GM21515 (cell line): ENCODE results near the gene SPACA6.
"Not testable (repeated sequence)": the region's sequence is repeated elsewhere in the genome, so short reads cannot be mapped to it uniquely, and the experiment has no call there.

ENCODE experiments used
- ATAC-seq: cut with Tn5 transposase; IDR thresholded peaks from one replicate; pipeline ENCODE4 v1.9.1; 2021; ENCODE audit not compliant: unreplicated experiment

The SPACA6 gene

DNA sequence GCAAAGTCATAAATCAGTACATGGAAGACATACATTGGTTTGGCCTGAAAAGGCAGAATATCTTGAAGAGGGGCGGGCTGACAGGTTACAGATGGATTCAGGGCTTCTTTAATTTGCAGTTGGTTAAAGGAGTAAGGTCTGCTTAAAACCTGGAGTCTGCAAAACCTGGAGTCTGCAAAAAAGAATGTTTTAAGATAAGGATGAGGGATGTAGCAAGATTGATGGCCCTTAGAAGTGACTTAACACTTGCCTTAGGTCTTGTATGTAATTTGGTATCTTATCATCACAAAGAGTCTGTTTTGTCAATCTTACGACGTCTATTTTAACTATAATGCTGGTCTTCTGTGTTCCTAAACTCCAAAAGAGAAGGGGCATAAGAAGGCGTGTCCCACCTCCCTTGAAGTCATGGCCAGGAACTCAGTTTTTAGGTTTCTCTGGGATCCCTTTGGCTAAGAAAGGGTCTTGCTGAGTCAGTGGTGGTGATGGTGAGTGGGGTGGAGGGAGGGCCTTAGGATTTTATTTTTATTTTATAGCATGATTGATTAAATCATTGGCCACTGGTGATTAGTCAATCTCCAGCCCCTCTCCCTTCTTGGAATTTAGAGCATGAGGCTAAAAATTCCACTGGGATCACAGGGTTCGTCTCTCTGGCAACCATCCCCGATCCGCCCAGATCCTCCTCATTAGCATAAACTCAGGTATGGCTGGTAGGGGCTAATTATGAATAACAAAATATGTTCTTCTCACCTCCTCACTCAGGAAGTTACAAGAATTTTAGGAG lies 40.8 kb downstream of the SPACA6 start:
- ATAC-seq, result no peak

- ATAC-seq, result no peak
Observed at GRCh38 chr19:51735759-51736449, 42.8 kb downstream of the SPACA6 start.

DNA sequence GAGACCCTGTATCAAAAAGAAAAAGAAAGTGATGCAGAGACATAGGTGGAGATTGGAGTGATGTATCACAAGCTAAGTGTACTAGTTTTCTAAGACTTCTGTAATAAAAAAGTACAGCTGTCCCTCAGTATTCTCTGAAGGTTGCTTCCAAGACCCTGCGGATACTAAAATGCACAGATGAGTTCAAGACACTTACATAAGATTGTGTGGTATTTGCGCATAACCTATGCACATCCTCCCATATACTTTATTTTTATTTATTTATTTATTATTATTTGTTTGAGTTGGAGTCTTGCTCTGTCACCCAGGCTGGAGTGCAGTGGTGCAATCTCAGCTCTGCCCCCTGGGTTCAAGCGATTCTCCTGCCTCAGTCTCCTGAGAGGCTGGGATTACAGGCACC lies 44.3 kb downstream of the SPACA6 start:
- ATAC-seq, result no peak

- ATAC-seq, result no peak
Observed at GRCh38 chr19:51737924-51738323, 44.8 kb downstream of the SPACA6 start.

GRCh38 chr19:51738523-51738922 lies 45.4 kb downstream of the SPACA6 start:
- not testable (repeated sequence) for ATAC-seq

GRCh38 chr19:51739466-51740213 lies 46.5 kb downstream of the SPACA6 start:
- ATAC-seq, result no peak

DNA sequence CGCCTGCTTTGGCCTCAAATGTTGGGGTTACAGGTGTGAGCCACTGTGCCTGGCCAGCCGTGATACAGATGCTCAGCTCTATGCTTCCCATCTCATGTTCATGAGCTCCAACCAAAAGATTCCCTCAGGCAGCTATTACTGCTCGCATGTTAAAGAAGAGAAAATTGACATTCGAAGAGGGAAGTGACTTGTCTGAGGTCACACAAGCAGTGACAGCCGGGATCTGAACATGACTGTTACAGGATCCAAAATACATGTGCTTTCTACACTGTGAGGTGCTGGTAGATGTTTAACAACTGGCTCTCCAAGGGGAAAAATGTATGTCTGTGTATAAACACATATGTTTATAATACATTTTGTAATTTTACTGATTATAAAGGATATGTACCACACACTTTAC lies 47.2 kb downstream of the SPACA6 start:
- ATAC-seq, result no peak

DNA sequence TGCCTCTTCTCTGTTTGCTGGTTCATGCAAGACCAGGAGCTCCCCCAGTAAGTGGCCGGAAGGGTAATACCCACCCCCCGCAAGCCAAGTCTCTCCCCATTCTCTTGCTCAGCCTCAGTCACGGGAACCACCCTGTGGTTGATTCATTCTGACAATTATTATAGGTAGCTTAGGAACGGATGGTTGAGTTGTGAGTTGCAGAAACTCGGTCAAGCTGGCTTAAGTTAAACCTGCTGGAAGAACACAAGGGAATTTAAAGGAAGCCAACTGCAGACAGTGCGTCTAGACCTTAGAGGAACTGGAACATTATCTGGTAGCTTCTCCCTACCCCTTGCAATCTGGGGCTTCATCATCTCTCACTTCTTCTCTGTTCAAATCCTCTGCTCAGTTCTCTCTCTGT lies 49.7 kb downstream of the SPACA6 start:
- ATAC-seq, result no peak

GRCh38 chr19:51743405-51743804 lies 50.3 kb downstream of the SPACA6 start:
- ATAC-seq, result no peak

DNA sequence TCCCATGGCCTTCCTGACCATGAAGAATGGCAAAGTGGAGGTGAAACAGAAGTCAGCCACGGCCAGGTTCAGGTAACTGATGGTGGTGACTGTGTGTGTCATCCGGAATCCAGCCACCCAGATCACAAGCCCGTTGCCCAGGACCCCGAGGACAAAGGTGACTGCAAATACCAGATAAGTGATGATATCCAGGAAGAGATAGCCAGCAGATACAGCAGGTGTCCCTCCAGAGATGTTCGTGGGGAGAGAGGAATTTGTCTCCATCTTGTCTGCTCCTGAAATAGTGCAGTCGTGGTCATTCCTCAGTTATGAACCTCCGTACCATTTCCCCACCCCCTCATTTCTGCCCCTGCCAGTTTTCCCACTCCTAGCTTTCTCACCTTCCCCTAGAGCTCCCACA lies 53.6 kb downstream of the SPACA6 start:
- ATAC-seq, result no peak

DNA sequence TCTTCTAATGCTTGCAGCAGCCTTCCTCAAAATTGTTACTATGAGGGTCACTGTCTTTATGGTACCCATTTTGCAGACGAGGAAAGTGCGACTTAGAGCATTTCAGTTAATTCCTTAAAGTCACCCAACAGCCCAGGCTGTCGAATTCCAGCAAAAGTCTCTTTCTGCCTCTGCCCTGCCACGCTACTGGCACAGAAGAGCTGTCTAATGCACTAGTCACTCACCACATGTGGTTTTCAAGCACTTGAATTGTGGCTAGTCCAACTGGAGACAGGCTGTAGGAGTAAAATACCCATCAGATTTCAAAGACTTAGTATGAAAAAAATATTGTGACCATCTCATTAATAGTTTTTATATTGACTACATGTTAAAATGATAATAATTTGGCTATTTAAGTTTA lies 56.8 kb downstream of the SPACA6 start:
- ATAC-seq, result no peak

DNA sequence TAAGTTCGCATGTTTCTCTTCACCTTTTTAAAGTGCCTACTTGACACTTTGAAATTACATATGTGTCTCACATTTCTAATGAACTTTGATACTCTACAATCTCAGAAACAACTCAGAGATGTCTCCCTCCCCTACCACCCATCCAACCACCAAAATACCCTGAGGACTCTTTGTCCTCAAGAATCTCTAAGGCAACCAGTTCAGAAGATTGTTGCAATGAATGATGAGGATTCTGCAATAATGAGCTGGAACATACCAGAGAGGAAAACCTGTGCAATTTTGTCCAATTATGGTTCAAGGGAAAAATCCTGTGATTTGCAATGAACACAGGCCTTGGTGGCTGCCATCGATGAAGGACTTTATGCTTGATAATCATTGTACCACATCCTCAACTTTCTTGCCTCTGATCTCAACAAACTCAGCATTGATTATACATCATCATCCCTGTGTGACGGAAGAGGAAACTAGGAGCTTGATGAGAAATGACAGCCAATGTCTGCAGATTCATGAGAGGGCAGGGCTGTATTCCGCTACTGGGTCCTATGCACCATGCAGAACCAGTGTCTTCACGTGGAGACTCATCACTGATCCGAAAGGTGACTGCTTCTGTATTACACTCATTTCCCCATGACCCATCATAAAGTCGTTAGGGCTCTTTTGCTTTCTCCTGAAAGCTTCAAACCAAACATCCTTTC lies 57.4 kb downstream of the SPACA6 start:
- ATAC-seq, result no peak

- ATAC-seq, result no peak
Observed at GRCh38 chr19:51751655-51752054, 58.5 kb downstream of the SPACA6 start, which contains the start of gene FPR1. Gene FPR1, minus strand, starts transcription at chr19:51751878. Its CDS starts 4,884 bp downstream, at chr19:51746994.

DNA sequence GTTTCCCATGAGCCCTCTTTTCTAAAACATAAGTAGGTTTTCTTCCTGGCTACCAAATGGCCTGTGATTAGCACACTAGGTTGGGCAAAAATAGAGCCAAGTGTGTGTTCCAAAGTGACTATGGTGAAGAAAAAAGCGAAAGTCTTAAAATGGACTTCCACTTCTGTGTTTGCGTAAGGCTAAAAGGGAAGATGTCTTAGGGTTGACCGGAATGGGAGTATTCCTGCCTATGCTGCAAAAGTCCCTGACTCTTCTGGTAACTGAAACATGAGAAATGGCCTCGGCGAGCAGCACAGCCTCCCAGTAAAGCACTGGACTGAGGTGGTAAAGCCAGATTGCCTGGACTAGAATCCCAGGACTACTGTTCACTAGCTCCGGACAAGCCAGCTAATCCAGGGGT lies 61.0 kb downstream of the SPACA6 start:
- ATAC-seq, result no peak

DNA sequence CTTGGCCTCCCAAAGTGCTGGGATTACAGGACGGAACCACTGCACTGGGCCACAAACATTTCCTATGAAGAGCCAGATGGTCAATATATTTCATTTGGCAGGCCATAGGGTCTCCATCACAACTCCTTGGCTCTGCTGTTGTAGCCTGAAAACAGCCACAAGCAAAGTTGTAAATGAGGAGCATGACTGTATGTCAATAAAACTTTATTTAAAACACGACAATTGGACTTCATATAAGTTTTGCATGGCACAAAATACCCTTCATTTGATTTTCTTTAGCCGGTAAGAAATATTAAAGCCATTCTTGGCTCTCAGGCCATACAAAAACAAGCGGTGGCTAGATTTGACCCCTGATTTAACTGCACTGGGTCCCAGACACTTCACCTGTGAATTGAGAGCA lies 61.6 kb downstream of the SPACA6 start:
- no peak for ATAC-seq
